IMR-90 (cell line): ENCODE results near the gene ZNRF4.

Experiments
- CEBPB ChIP-seq: IDR thresholded peaks from 2 replicates; pipeline ENCODE4 v1.6.1; 2012; ENCODE audit warnings: low read depth, low read length, improper control_type of control experiment
- FOS ChIP-seq: fragments of 150-350 bp; IDR thresholded peaks from 2 replicates; pipeline ENCODE4 v1.6.1; 2016; ENCODE audit warnings: low read depth, low read length
- MAFK ChIP-seq: IDR thresholded peaks from 2 replicates; pipeline ENCODE4 v1.6.1; 2012; ENCODE audit warnings: low read depth, low read length, improper control_type of control experiment
- MAZ ChIP-seq: IDR thresholded peaks from 2 replicates; pipeline ENCODE4 v1.6.1; 2012; ENCODE audit warnings: low read depth, mild to moderate bottlenecking, low read length, improper control_type of control experiment, moderate library complexity, borderline replicate concordance
- MXI1 ChIP-seq: IDR thresholded peaks from 2 replicates; pipeline ENCODE4 v1.6.1; 2012; ENCODE audit warnings: low read depth, mild to moderate bottlenecking, low read length, moderate library complexity, borderline replicate concordance
- NFE2L2 ChIP-seq: fragments of 150-350 bp; IDR thresholded peaks from 2 replicates; pipeline ENCODE4 v1.6.1; 2016; ENCODE audit warnings: low read depth, mild to moderate bottlenecking, low read length
- POLR2A ChIP-seq: IDR thresholded peaks from 2 replicates; pipeline ENCODE4 v1.6.1; 2012; ENCODE audit warnings: mild to moderate bottlenecking, low read depth, low read length
- RAD21 ChIP-seq: IDR thresholded peaks from 2 replicates; pipeline ENCODE4 v1.6.1; 2012; ENCODE audit warnings: low read length, improper control_type of control experiment
- SMC3 ChIP-seq: fragments of 150-350 bp; IDR thresholded peaks from 2 replicates; pipeline ENCODE4 v1.6.1; 2016; ENCODE audit warnings: low read depth, mild to moderate bottlenecking, antibody characterized with exemption, low read length, moderate library complexity
- TF ChIP-seq, protein P1 (sequence below): conservative IDR thresholded peaks from 2 replicates; pipeline ENCODE4 v1.5.1; 2012; ENCODE audit warnings: mild to moderate bottlenecking, low read depth, low read length, improper control_type of control experiment
- TF ChIP-seq, protein P2 (sequence below): fragments of 150-350 bp; IDR thresholded peaks from 2 replicates; pipeline ENCODE4 v1.6.1; 2017; ENCODE audit warnings: mild to moderate bottlenecking, antibody characterized with exemption, low read length, low read depth

DNA sequence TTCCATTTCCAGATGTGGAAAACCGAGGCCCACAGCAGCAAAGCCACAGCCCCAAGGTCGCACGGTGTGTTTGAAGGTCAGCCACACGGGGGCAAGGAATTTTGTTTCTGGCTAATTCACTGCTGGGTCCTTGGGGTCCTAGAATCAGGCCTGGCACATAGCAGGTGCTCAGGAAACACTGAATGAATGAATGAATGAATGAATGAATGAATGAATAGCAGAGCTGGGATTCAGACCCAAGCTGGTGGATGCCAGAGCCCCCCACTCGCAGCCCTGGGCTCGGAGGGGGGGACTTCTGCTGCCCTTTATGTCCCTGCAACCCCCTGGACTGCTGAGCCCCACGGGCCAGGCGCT lies 37.0 kb downstream of the ZNRF4 start:
- TF ChIP-seq, protein P1, sequence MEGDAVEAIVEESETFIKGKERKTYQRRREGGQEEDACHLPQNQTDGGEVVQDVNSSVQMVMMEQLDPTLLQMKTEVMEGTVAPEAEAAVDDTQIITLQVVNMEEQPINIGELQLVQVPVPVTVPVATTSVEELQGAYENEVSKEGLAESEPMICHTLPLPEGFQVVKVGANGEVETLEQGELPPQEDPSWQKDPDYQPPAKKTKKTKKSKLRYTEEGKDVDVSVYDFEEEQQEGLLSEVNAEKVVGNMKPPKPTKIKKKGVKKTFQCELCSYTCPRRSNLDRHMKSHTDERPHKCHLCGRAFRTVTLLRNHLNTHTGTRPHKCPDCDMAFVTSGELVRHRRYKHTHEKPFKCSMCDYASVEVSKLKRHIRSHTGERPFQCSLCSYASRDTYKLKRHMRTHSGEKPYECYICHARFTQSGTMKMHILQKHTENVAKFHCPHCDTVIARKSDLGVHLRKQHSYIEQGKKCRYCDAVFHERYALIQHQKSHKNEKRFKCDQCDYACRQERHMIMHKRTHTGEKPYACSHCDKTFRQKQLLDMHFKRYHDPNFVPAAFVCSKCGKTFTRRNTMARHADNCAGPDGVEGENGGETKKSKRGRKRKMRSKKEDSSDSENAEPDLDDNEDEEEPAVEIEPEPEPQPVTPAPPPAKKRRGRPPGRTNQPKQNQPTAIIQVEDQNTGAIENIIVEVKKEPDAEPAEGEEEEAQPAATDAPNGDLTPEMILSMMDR, result no peak
- TF ChIP-seq MAFK, result no peak
- TF ChIP-seq RAD21, result no peak
- TF ChIP-seq MXI1, result no peak
- TF ChIP-seq POLR2A, result no peak
- no peak for TF ChIP-seq FOS
- no peak for TF ChIP-seq CEBPB
- no peak for TF ChIP-seq NFE2L2
- TF ChIP-seq, protein P2, sequence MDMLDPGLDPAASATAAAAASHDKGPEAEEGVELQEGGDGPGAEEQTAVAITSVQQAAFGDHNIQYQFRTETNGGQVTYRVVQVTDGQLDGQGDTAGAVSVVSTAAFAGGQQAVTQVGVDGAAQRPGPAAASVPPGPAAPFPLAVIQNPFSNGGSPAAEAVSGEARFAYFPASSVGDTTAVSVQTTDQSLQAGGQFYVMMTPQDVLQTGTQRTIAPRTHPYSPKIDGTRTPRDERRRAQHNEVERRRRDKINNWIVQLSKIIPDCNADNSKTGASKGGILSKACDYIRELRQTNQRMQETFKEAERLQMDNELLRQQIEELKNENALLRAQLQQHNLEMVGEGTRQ, result no peak
- TF ChIP-seq SMC3, result no peak
- TF ChIP-seq MAZ, result no peak
